ENCODE results near the gene FCN2.

GRCh38 chr9:134830926-134831720, 49.5 kb upstream of the FCN2 start:
- TF ChIP-seq CTCF (conservative IDR thresholded peaks at IDR 0.05; ENCODE audit: low read length) (no peak), EZH2phosphoT487 (IDR thresholded peaks at IDR 0.05; ENCODE audit: borderline replicate concordance, low read depth, low read length) (no peak)

All from OCI-LY7 (cell line).